NCI-H82 (cell line): ENCODE results near the gene SHISAL2A.

ENCODE experiments used
- DNase-seq: peaks from one replicate; lab custom pipeline; 2025; lab: John Stamatoyannopoulos, UW

The SHISAL2A gene

GRCh38 chr1:52632732-52633290, at the start of gene SHISAL2A:
Gene SHISAL2A, plus strand, starts transcription at chr1:52633168. Its CDS starts 326 bp downstream, at chr1:52633494.
- peak; percentile 66 for DNase-seq

- no peak for DNase-seq
Measured at GRCh38 chr1:52585474-52585873, 47.5 kb upstream of the SHISAL2A start.

- no peak for DNase-seq
Measured at GRCh38 chr1:52588027-52588426, 44.9 kb upstream of the SHISAL2A start.

DNA sequence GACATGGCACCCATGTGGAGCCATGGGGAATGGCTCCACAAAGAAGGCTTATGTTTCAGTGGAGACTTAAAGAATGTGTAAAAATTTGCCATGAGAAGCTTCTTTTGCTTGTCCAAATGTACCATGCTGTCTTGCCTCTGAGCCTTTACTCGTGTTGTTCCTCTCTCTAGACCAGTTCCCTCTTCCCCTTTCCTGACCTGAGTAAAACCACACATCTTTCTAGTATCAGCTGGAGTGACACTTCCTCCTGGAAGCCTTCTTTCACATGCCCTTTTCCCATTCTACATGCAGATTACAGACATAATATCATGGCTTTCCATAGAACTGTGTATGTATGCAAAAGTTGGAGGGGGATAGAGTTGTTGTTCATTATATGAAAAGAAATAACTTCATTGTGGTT, 44.4 kb upstream of the SHISAL2A start:
- DNase-seq, result no peak

GRCh38 chr1:52590266-52590665, 42.7 kb upstream of the SHISAL2A start:
- no peak for DNase-seq

DNA sequence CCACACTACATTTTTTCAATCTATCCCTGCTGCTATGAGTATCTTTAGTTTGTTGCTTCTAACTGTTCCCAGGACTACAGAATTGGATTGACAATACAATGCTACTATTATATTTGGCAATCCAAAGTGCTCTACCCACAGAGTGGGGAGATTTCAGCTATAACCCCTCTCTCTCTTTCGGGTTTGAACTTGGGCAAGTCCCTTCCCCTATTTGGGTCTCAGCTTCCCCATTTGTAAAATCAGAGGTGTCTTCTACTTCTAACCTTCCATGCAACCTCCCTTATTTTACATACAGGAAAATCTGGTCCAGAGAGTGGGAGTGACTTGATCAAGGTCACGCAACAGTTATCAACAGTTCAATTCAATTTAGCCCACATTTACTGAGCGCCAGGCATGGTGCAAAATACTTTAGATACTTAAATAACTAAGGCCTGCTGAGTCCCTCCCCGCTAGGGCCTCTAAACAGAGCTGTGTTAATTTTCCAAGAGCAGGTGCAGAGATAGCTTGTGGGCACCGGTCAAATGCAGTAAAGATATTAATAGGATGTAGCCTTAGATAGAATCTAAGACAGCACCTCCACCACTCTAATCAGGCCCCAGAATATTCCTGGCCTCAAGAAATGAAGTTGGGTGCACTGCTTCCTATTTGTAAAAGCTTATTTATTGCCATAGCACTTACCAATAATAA, 40.2 kb upstream of the SHISAL2A start:
- no peak for DNase-seq

DNA sequence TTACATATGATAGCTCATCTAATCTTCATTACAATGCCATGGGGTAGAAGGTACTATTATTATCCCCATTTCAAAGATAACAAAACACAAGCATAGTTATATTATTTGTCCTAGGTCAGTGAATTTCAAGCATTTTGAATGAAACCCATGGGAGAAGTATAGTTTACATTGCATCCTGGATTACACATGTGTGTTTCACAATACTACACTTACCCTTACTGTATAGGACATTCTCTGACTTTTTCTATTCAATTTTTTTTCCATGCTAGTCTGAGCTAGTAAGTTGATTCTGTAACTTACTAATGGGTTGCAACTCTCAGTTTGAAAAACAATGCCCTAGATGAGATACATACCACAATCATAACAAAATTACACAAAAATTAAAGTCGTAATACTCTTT, 39.5 kb upstream of the SHISAL2A start:
- DNase-seq, result no peak

GRCh38 chr1:52595061-52595460, 37.9 kb upstream of the SHISAL2A start:
- DNase-seq, result peak; percentile 90

DNA sequence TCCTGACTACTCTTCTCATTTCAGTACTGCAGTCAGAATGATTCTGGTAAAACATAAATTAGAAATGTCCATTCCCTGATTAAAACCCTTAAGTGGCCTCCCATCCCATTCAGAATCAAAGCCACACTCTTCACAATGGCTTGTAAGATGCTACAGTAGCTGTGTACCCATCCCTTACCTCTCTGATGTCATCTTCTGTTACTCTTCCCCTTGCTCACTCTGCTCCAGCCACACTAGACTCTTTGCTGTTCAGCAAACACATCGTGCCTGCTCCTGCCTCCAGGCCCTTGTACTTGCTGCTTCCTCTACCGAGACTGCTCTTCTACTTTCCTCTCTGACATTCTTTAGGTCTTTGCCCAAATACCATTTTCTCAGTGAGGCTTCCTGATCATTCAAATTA, 35.1 kb upstream of the SHISAL2A start:
- no peak for DNase-seq

- DNase-seq, result no peak
Measured at GRCh38 chr1:52598729-52599128, 34.2 kb upstream of the SHISAL2A start.

GRCh38 chr1:52599236-52599635, 33.7 kb upstream of the SHISAL2A start:
- DNase-seq, result no peak

DNA sequence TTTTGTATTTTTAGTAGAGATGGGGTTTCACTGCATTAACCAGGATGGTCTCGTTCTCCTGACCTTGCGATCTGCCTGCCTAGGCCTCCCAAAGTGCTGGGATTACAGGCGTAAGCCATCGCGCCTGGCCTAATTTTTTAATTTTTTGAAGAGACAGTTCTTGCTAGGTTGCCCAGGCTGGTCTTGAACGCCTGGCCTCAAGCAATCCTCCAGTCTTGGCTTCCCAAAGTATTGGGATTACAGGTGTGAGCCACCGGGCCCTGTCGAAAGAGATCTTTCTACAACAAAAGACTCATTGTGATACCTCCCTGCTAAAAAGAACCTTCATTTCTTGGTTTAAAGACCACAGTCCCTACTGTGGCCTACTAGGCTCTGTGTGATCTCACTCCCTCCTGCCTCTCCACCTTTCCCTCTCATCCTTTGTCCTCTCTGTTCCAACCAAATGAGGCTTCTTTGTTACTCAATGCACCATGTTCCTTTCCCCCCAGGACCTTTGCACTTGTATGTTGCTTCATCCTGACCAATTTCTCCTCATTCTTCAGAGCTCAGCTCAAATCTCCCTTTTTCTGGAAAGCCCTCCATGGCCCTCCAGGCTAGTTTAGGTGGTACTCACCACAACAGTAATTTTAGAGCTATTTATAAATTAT, 32.3 kb upstream of the SHISAL2A start:
- no peak for DNase-seq

- DNase-seq, result no peak
Measured at GRCh38 chr1:52601519-52601918, 31.4 kb upstream of the SHISAL2A start.

DNA sequence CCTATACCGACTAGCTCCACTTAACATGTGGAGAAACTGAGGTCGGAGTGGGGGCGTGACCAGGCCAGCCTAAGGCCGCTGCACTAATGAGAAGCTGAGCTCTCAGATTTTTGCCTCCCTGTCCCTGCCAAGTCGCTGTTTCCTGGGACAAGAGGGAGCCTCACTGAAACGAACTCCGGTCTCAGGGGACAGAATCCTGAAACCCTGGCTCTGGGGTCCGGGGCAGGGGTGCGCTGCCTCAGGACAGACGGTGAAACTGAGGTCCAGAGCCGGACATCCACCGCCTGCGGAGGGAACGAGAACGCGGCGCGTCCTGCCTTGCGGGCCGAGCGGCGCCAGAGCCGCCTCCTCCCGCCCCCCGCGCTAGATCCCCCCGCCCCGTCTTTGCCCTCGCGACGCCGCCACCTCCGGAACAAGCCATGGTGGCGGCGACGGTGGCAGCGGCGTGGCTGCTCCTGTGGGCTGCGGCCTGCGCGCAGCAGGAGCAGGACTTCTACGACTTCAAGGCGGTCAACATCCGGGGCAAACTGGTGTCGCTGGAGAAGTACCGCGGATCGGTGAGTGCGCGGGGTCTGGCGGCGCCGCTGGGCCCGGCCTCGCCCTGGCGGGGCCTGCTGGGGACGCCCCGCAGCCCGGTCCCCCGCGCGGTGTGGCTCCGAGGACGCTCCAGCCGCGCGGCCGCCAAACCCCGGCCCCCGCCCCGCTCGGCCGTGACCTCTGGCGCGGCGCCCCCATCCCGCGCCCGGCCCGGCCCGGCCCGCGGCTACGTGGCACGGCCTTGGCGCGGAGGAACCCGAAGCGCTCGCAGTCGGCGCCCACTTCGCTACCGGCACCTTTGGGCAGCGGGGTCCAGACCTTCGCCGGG, 30.7 kb upstream of the SHISAL2A start, which contains the start of gene GPX7:
Gene GPX7 (plus strand): TSS at position 381 of the 865 bp plus-strand sequence. CDS start 39 bp downstream, at position 420.
- peak; percentile 15 for DNase-seq

DNA sequence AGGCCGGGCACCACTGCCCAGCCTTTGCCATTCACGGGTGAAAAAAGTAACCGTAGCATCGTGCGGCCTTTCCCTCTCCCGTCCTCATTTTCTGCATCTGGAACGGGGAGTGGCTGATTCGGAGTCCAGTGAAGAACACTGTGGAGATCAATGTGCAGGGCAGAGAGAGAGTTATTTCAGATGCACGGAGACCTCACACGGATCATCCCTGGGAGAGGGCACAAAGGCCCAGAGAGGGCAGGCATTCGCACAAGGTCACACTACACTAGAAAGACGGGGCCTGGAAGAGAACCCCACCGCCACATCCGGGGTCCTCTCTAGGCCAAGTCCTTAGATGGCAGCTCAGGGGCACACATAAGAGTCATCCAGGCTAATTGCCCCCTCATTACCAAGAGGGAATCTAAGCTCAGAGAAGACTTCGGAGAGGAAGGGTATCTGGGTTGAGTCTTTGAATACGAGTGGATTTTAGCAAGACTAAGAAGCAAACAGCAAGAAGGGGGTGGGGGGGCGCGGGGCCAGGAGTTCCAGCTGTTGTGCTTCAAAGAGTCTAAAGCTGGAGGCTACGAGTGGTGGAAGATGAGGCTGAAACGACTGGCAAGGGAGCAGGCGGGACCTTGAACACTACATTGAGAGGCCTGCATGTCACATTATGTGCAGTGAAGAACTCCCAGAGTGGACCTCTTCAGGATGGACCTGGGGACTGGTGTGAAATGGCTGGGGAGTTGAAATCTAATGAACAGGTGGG, 29.9 kb upstream of the SHISAL2A start:
- no peak for DNase-seq

- no peak for DNase-seq
Measured at GRCh38 chr1:52603630-52604029, 29.3 kb upstream of the SHISAL2A start.

- no peak for DNase-seq
Measured at GRCh38 chr1:52604063-52604770, 28.8 kb upstream of the SHISAL2A start.

DNA sequence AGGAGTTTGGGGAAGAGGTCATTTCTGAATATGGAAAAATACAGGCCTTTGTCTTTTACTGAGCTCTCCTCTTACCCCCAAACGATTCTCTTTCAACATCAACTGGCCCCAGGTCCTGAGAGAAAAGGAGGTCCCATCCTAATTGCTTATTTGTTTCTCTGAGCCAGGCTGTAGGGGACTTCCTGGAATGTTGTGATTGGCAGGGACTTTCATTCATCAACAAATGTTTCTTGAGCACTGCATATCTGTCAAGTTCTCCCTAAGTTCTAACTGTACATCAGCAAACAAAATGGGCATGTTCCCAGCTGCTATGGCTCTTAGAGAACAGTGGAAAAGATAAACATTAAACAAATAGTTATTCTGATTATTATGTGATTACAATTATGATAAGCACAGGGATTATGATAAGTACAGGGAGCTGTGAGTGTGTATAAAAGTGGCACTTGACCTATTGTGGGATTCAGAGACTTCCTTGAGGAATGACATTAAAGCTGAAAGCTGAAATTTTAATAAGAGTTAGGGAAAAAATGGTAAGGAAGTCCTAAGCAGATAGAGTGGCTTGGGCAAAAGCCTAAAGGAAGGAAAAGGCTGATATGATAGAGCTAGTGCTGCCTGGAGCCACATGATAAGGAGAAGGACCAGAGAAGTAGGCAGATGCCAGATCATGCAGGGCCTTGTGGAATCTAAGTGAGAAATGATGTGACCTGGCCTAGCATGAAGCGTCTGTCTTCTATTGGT, 19.2 kb upstream of the SHISAL2A start:
- DNase-seq, result no peak

DNA sequence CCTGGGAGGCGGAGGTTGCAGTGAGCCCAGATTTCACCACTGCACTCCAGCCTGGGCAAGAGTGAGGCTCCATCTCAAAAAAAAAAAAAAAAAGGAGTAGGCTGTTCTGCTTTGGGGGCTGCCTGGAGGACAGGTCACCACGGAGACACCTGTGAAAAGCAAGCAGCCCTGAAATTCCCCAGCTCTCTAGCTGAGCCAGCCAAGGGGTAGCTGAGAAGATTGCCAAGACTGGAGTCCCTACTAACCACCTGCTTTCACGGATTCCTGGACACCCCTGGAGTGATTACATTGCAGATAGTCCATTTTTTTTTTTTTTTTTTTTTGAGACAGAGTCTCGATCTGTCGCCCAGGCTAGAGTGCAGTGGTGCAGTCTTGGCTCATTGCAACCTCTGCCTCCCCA, 18.3 kb upstream of the SHISAL2A start:
- DNase-seq, result no peak

DNA sequence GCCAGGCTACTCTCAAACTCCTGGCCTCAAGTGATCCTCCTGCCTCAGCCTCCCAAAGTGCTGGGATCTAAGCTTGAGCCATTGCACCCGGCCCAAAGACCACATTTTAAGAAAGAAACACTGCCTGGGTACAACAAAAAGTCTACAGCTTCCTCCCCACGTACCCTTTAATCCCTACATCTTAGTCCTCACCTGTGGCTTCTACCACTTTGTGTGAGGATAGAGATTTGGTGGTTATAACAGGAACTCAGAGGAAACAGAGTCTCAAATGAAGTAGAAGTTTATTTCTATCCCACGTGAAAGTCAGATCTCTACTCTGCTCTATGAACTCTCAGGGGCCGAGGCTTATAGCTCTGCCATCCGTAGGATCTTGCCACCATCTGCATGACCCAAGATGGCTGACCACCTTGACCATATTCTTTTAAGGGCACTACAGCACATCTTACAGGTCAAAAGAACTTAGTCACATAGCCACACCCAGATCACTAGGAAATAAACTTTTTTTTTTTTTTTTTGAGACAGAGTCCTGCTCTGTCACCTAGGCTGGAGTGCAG, 17.4 kb upstream of the SHISAL2A start:
- no peak for DNase-seq
